ENCODE results near the gene KRT14. TPM values are rescaled to one million over a fixed set of nuclear protein-coding genes. Genes with fewer than 3 reads are reported as not detected.
A peak's percentile ranks its signal among the peaks of the same experiment; 100 is the strongest.

Gene KRT14
- total and polyA plus RNA-seq, 2 experiments from 2014 or later: not detected

GRCh38 chr17:41547921-41548843 lies 38.5 kb downstream of the KRT14 start:
- no peak for ATAC-seq
- Histone ChIP-seq H3K36me3 (ENCODE audit: insufficient read depth) (no peaks in the 10 kb centered on the region), H3K4me2 (peak overlapping the region; percentile 73), H3K27ac (ENCODE audit: low read depth) (no peak overlapping the region), H4K20me1 (replicated peaks; ENCODE audit: insufficient read depth) (no peaks in the 10 kb centered on the region), H3K4me1 (ENCODE audit: insufficient read depth) (peaks cover 16% of the 10 kb centered on the region), H3K79me2 (replicated peaks; ENCODE audit: insufficient read depth) (no peaks in the 10 kb centered on the region), H3F3A (replicated peaks; ENCODE audit: low read depth) (no peaks in the 10 kb centered on the region), H2AFZ (peak overlapping the region; percentile 96; the same call in 1 of the 2 replicates), H3K9me2 (ENCODE audit: insufficient read depth) (no peaks in the 10 kb centered on the region), H3K27me3 (ENCODE audit: insufficient read depth) (no peaks in the 10 kb centered on the region), H3K4me3 (peak overlapping the region; percentile 48; the same call in 1 of the 2 replicates)
- H3K4me1 Mint-ChIP-seq: peaks cover 22% of the 10 kb centered on the region
- H3K36me3 Mint-ChIP-seq (ENCODE audit: low read depth): no peaks in the 10 kb centered on the region
- DNase-seq (ENCODE audit: low spot score): no peak
- 0 out of 3 replicates have a peak overlapping the region, but pooled peaks have one; percentile 33 for H3K4me3 Mint-ChIP-seq
- H3K9me3 Mint-ChIP-seq: peaks cover 7% of the 10 kb centered on the region
- no peak overlapping the region for H3K27ac Mint-ChIP-seq
- TF ChIP-seq CREB1 (CRISPR knock-in tag; IDR thresholded peaks at IDR 0.05; ENCODE audit: low read depth): no peak
- no peak for TF ChIP-seq NANOG (IDR thresholded peaks at IDR 0.05; ENCODE audit: borderline replicate concordance)
- no peak for TF ChIP-seq POLR2AphosphoS5 (IDR thresholded peaks at IDR 0.05; ENCODE audit: low read depth)
- TF ChIP-seq STAT1 (IDR thresholded peaks at IDR 0.05; ENCODE audit: unreplicated experiment): no peak
- TF ChIP-seq ZNF114 (CRISPR knock-in tag; IDR thresholded peaks at IDR 0.05): no peak
- no peak for TF ChIP-seq ZNF331 (CRISPR knock-in tag; IDR thresholded peaks at IDR 0.05; ENCODE audit: low read depth)
- no peak for TF ChIP-seq REST (IDR thresholded peaks at IDR 0.05; ENCODE audit: unreplicated experiment)
- peaks cover 29% of the 10 kb centered on the region for H3K27me3 Mint-ChIP-seq (ENCODE audit: insufficient read depth, low read depth, poor library complexity)

DNA sequence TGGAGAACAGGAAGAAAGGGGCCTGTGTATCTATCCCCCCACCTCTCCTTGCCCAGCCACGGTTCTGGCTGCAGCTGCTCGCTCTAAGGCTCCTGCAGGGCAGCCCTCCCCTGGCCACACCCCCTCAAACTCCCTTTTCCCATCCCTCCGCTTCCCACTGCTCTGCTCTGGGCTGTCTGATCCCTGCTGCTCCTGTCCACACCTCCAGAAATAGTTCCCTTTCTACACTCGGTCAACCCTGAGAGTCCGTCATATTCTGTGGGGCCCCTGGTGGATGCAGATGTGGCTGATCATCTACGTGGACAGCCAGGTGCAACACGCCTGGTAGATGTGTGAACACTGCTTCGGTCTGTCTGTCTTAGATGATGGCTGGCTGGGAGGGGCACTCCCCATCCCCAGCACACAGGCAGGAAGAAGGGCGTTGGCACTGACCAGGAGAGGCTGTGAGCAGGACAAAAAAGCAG lies 39.3 kb downstream of the KRT14 start:
- Histone ChIP-seq H3K4me1 (ENCODE audit: insufficient read depth) (peaks cover 16% of the 10 kb centered on the region), H3K4me3 (no peak overlapping the region), H4K20me1 (replicated peaks; ENCODE audit: insufficient read depth) (no peaks in the 10 kb centered on the region), H2AFZ (peak overlapping the region; percentile 56; the same call in 1 of the 2 replicates), H3K79me2 (replicated peaks; ENCODE audit: insufficient read depth) (no peaks in the 10 kb centered on the region), H3K27me3 (ENCODE audit: insufficient read depth) (no peaks in the 10 kb centered on the region), H3K36me3 (ENCODE audit: insufficient read depth) (no peaks in the 10 kb centered on the region), H3K27ac (ENCODE audit: low read depth) (no peak overlapping the region), H3K4me2 (no peak overlapping the region), H3F3A (replicated peaks; ENCODE audit: low read depth) (no peaks in the 10 kb centered on the region), H3K9me2 (ENCODE audit: insufficient read depth) (no peaks in the 10 kb centered on the region)
- peaks cover 28% of the 10 kb centered on the region for H3K27me3 Mint-ChIP-seq (ENCODE audit: insufficient read depth, low read depth, poor library complexity)
- no peak overlapping the region for H3K4me3 Mint-ChIP-seq
- H3K9me3 Mint-ChIP-seq: peaks cover 7% of the 10 kb centered on the region
- TF ChIP-seq JUNB (IDR thresholded peaks at IDR 0.05; ENCODE audit: unreplicated experiment) (no peak), ZNF114 (CRISPR knock-in tag; IDR thresholded peaks at IDR 0.05) (no peak)
- ATAC-seq (no peak), DNase-seq (ENCODE audit: low spot score) (no peak)
- no peak overlapping the region for H3K27ac Mint-ChIP-seq
- no peaks in the 10 kb centered on the region for H3K36me3 Mint-ChIP-seq (ENCODE audit: low read depth)
- H3K4me1 Mint-ChIP-seq: peaks cover 22% of the 10 kb centered on the region
